ENCODE results near the gene LPCAT1.

GRCh38 chr5:1535646-1536045 lies 11.9 kb upstream of the LPCAT1 start:
- TF ChIP-seq, protein P1, sequence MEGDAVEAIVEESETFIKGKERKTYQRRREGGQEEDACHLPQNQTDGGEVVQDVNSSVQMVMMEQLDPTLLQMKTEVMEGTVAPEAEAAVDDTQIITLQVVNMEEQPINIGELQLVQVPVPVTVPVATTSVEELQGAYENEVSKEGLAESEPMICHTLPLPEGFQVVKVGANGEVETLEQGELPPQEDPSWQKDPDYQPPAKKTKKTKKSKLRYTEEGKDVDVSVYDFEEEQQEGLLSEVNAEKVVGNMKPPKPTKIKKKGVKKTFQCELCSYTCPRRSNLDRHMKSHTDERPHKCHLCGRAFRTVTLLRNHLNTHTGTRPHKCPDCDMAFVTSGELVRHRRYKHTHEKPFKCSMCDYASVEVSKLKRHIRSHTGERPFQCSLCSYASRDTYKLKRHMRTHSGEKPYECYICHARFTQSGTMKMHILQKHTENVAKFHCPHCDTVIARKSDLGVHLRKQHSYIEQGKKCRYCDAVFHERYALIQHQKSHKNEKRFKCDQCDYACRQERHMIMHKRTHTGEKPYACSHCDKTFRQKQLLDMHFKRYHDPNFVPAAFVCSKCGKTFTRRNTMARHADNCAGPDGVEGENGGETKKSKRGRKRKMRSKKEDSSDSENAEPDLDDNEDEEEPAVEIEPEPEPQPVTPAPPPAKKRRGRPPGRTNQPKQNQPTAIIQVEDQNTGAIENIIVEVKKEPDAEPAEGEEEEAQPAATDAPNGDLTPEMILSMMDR (IDR thresholded peaks at IDR 0.05), result no peak
- no peak for TF ChIP-seq POLR2A (IDR thresholded peaks at IDR 0.05)

Measured in testis (tissue), 2 donors.